Amygdala (tissue), 56 donors: ENCODE measurements around the gene HS1BP3.

Experiments used
- DNase-seq, 56 donors: peaks; one replicate each; lab custom pipeline; 2025; lab: John Stamatoyannopoulos, UW

Gene HS1BP3

GRCh38 chr2:20620696-20621365, 30.1 kb downstream of the HS1BP3 start:
- no peak for DNase-seq

- DNase-seq: no peak
These were observed 30.6 kb downstream of the HS1BP3 start for GRCh38 chr2:20620271-20620681.

GRCh38 chr2:20619624-20620024, 31.3 kb downstream of the HS1BP3 start:
- DNase-seq: no peak

GRCh38 chr2:20618886-20619521, 31.9 kb downstream of the HS1BP3 start:
- DNase-seq: no peak

- DNase-seq: peak in 1 of 56 donors; percentile 30
These were observed 32.4 kb downstream of the HS1BP3 start for GRCh38 chr2:20618468-20618885.

- peak; percentile 37 to 98 (median 90) for DNase-seq
These were observed 32.9 kb downstream of the HS1BP3 start for GRCh38 chr2:20617892-20618467.

GRCh38 chr2:20617081-20617575, 33.8 kb downstream of the HS1BP3 start:
- peak in 3 of 56 donors; percentile 25 to 86 (median 38) for DNase-seq

- no peak for DNase-seq
These were observed 34.5 kb downstream of the HS1BP3 start for GRCh38 chr2:20616341-20616871.

GRCh38 chr2:20615466-20616241, 35.2 kb downstream of the HS1BP3 start:
- peak in 1 of 56 donors; percentile 31 for DNase-seq

- no peak for DNase-seq
These were observed 35.8 kb downstream of the HS1BP3 start for GRCh38 chr2:20615068-20615465.

- peak in 10 of 56 donors; percentile 21 to 57 (median 42) for DNase-seq
These were observed 36.5 kb downstream of the HS1BP3 start for GRCh38 chr2:20614201-20615067.

GRCh38 chr2:20612925-20613916, 37.7 kb downstream of the HS1BP3 start:
- DNase-seq: no peak

GRCh38 chr2:20611844-20612356, 39.0 kb downstream of the HS1BP3 start:
- no peak for DNase-seq

GRCh38 chr2:20611077-20611843, 39.6 kb downstream of the HS1BP3 start:
- no peak for DNase-seq

- DNase-seq: no peak
These were observed 40.9 kb downstream of the HS1BP3 start for GRCh38 chr2:20609995-20610357.

- DNase-seq: peak in 13 of 56 donors; percentile 21 to 64 (median 43)
These were observed 41.4 kb downstream of the HS1BP3 start for GRCh38 chr2:20609349-20609994.
